ENCODE measurements around the gene KIF13A. TPM values are rescaled to one million over a fixed set of nuclear protein-coding genes. Genes with fewer than 3 reads are reported as not detected.
"Not testable (repeated sequence)": the region's sequence is repeated elsewhere in the genome, so short reads cannot be mapped to it uniquely, and the experiment has no call there.

KIF13A gene
- total RNA-seq, 1 donor from 2014 or later: 61.4 TPM

- no peak for DNase-seq
These were observed 11.0 kb upstream of the KIF13A start for GRCh38 chr6:17998442-17998841.

DNA sequence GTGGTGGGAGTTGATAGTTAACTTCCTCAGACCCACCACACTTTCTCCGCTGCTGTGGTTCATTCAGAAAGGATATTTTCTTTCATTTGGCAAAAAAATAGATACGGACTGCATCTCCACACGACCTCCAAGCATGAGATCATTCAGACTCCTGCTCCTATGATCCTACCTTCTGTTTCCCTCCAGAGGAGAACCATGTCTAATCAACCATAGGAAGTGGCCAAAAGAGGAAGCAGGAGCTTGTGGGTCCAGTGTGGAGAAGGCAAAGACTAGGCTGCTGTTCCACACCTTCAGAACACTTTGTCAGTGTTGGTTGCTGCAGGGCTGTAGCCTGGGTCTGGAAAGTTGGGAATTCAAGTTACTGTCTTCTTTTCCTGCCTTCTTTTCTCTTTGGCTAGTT lies 10.6 kb upstream of the KIF13A start:
- no peak for DNase-seq

GRCh38 chr6:17995414-17995813 lies 8.0 kb upstream of the KIF13A start:
- no peak for DNase-seq

- no peak for DNase-seq
These were observed 6.6 kb upstream of the KIF13A start for GRCh38 chr6:17994019-17994418.

DNA sequence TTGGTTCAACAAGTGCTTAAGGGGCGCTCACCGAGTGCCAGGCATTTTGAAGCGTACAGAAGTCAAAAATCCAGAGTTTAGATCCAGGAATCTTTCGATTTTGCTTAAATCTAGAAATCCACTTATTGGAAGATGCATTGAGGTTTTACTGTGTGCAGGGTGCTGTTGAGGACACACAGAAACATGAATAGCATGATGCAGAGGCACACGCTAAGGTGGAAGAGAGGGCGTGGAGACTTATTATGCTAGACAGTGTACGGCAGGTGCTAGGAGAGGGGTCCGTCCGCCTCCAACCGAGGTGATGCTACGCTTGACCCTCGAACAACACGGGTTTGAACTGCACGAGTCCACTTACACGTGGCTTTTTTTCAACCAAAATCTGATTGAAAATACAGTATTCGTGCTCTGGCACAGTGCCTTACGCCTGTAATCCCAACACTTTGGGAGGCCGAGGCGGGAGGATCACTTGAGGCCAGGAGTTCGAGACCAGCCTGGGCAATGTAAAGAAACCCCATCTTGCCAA lies 1.0 kb upstream of the KIF13A start:
- no peak for DNase-seq

DNA sequence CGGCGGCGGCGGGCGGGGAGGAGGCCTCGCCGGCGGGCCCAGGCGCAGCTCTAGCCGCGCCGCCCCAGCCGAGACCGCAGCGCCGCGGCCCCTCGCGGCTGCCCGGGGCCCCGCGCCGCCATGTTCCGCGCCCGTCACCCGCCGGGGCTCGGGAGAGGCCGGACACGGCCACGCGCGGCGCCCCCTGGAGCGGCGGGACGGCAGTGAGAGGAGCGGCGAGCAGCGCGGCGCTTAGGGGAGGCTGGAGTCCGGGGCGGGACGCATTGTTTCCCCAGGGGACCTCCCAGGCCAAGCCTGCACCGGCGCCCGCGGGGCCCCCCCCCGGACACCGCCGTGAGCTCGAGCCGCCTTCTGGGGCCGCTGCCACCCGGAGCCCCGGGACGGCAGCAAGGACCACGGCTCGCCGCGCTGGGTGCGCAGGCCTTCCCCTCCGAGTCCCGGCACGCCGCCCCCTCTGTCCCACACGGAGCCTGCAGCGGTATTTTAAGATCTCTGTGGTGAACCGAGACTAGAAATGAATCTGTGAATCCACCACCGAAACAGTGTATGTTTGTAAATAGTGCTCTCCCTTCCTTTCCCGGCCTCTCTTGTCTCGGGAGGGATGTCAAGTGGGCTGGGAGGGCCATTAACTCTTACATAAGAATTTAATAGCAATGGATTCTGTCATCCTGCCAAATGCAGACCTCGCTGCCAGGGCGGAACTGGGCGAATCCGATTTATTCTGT lies 424 bp upstream of the KIF13A start:
- peak; percentile 80 for DNase-seq

GRCh38 chr6:17986656-17987446 lies 584 bp downstream of the KIF13A start:
- peak; percentile 68 for DNase-seq

- no peak for DNase-seq
These were observed 1.3 kb downstream of the KIF13A start for GRCh38 chr6:17985934-17986655.

DNA sequence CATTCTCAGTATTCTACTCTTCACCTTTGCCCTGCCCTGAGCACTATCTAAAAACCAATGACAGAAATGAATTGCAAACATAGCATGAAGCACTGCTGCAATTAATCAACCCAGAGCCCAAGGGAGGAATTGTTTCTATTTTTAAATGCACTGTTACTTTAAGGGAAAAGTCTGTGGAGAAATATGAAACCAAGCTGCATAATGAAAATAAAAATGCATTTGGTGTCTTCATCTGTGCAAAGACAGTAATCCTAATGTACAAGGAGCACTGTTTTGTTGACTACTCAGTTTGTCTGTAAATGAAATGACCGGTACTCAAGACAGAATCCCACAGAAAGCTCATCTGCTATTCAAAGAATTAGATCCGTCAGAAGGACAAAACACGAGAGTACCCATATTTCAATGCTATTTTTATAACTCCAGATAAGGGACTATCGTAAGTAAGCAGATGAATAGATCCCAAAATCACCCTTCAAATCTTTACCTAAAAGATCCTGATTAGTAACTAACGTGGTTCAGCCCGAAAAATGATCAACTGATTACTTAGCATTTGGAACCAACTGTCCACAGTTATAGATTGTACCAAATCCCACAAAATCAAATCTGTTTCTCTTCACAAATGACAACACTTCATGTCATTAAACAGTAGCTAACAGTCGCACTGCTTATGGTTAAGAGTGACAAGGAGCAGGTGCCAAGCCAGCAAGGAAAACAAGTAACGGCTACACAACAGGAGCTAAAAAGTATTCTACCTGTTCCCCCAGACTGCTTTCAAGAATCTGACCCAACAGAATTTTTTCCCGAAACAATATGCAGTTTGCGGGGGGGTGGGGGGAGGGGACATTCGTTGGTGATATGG lies 2.4 kb downstream of the KIF13A start:
- DNase-seq: peak; percentile 65

DNA sequence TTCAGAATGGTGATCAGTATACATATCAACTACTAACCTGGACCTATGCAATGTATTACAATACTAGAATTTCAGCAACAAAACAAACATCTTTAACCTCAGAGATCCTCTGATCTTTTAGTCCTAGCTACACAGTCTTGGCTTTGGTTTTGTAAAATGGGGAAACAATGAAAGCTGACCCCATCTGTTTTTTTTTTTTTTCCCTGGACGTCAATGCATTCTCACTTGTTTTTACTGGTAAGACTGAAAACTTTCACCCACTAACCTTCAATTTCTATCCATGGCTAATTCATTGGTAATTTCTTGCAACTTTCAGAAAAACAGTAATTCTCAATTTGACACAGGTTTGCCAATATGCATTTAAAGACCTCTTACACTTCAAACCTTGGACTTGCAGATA lies 3.0 kb downstream of the KIF13A start:
- DNase-seq: no peak

DNA sequence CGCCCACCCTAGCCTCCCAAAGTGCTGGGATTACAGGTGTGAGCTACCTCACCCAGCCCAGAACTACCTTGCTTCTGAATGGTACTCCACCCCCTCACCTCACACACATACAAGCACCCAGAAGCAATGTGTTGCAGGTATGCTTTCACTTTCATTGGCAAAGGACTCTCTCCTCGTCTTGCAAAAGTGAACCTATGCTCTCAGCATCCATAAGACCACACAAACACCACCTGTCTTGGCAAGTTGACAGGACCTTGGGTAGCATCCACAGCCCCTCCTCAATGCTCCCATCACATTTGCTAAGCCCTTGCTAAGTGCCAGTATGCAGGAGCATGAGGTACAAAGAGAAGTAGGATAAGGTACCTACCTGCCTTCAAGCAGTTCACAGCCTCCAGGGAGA lies 3.7 kb downstream of the KIF13A start:
- no peak for DNase-seq

DNA sequence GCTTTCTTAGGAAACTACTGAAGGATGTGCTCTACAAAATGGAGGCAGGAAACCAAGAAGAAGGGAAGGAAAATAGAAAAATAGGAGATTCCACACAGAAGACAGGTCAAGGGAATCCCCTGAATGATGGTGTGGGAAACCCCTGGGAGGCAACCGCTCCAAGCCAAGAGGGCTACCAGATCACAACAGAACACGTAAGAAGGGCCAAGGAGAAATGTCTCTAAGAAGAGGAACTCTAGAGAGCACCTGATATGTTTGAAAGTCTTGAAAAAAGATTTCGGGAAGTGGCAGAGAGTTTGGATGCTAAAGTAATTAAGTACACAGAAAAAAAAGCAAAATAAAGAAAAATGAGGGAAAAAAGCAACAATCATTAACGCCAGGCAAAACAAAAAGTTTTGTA lies 7.1 kb downstream of the KIF13A start:
- DNase-seq: no peak

DNA sequence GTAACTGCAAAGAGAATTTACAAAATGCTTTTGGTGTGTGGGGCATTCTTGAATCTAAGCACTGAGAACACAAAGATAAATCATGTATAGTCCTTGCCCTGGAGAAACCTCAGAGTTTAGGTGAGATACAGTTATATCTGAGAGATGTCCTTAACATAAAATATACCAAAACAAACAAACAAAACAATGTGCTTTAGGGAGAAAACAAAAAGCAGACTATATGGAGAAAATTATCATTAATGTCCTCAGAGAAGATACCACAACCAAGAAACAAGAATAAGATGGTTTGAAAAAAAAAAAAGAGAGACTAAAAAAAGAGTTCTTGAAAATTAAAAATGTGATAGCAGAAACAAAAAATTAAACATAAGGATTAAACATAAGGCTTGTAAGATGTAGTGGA lies 8.0 kb downstream of the KIF13A start:
- no peak for DNase-seq

- DNase-seq: not testable (repeated sequence)
These were observed 11.2 kb downstream of the KIF13A start for GRCh38 chr6:17976258-17976657.

DNA sequence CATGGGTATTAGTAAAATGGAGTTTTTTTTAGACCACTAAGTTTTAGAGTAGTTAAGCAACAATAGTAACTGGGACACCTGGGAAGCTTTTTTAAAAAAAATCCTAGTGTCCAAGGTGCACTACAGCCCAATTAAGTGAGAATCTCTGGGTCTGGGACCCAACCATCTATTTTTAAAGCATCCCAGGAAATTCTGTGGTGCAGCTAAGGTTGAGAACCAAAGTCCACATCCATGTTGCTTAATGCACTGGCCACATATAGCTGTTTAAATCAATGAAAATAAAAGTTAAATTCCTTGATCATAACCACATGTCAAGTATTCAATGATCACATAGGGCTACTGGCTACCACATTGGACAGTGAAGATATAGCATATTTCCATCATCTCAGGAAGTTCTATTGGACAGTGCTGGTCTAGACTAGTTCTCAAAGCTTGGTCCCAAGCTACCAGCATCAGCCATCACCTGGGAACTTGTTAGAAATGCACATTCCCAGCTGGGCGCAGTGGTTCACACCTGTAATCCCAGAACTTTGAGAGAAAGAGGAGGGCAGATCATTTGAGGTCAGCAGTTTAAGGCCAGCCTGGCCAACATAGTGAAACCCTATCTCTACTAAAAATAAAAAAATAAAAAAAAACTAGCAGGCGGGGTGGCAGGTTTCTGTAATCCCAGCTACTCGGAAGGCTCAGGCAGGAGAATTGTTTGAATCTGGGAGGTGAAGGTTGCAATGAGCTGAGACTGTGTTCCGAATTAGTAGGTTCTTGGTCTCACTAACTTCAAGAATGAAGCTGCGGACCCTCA lies 12.7 kb downstream of the KIF13A start:
- no peak for DNase-seq

DNA sequence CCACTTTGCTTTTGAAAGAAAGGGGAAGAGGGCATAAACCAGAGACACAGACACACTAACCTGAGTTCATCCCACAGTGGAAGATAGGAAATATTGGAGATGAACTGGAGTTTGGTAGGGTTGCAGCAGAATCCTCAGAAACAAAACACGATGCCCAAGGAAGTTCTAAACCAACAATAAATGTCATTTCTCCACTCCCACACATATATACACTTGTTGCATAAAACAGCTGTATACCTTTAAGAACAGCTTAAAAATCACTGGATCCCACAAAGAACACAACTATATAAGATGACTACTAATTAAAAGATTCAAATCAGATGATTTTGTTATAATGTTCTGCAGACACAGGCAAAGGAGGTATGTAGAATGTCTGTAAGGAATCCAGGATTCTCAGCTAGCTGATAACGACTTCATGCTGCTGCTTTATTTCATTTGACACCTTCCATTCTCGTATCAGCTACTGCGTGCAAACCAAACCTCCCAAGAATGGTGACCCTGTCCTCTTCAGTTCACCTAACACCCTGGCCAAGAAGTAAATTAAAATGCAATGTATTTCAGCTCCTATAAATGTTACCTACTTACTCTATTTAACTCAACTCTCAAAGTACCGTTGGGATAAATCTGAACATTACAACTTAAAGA lies 14.3 kb downstream of the KIF13A start:
- no peak for DNase-seq

DNA sequence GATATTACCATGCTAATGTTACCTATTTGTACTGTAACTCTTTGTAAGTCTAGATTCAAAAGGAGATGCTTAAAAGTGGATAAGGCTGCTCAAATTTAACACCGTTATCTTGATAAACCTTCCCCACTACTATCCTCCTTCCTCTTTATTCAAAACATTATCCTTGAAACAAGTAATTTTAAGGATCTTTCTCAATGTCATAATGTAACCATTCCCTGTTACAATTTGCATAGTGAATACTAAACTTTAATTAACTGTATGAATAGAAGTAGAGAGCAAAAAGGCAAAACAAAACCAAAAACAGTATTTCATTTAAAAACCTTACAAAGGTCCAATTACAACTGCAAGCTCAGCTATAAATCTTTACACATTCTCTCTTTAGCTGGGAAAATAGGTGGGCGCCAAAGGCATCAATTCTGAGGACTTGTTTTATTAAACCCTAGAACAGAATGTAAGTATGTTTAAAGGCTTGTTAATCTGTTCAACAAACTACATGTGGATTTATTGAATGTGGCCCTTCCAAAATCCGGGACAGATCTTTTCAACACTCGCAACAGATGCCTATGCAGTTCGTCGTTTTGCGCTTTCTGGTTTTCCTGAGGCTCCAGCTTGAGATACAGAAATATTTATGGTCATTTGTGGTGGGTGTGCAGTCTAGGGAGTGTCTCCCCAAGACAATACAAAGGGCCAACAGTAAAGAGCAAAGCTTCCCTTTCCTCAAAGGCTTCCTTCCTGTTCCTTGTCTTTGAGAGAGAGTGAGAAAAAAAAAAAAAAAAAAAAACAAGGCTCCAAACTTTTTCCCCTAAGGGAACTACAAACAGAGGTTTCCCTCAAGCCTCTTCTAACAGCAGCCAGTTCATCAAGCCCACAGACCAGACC lies 15.1 kb downstream of the KIF13A start:
- no peak for DNase-seq

GRCh38 chr6:17971128-17972073 lies 16.0 kb downstream of the KIF13A start:
- no peak for DNase-seq

All from tongue (tissue), 2 donors.